Pons (tissue), 1 donor: ENCODE measurements around the gene PRPF6.

Source experiments
- DNase-seq: peaks from one replicate; pipeline ENCODE4 v3.0.0-alpha.2; 2016; ENCODE audit warnings: low spot score

The PRPF6 gene

GRCh38 chr20:63980806-63981728 lies at the start of gene PRPF6:
PRPF6 (plus strand) TSS chr20:63981132; CDS start chr20:63981246, 114 bp downstream.
- peak; percentile 92 for DNase-seq

- DNase-seq: no peak
Measured at GRCh38 chr20:63931735-63932134, 49.2 kb upstream of the PRPF6 start.

- no peak for DNase-seq
Measured at GRCh38 chr20:63932606-63933160, 48.2 kb upstream of the PRPF6 start.

GRCh38 chr20:63933646-63934045 lies 47.3 kb upstream of the PRPF6 start:
- DNase-seq: no peak

GRCh38 chr20:63934271-63935068 lies 46.5 kb upstream of the PRPF6 start:
- DNase-seq: no peak

GRCh38 chr20:63935447-63935846 lies 45.5 kb upstream of the PRPF6 start:
- DNase-seq: no peak

- no peak for DNase-seq
Measured at GRCh38 chr20:63937596-63937995, 43.3 kb upstream of the PRPF6 start.

- DNase-seq: no peak
Measured at GRCh38 chr20:63939061-63939935, 41.6 kb upstream of the PRPF6 start.

- no peak for DNase-seq
Measured at GRCh38 chr20:63940071-63940471, 40.9 kb upstream of the PRPF6 start.

- DNase-seq: no peak
Measured at GRCh38 chr20:63940472-63941266, 40.3 kb upstream of the PRPF6 start.

- no peak for DNase-seq
Measured at GRCh38 chr20:63941282-63942081, 39.5 kb upstream of the PRPF6 start.

GRCh38 chr20:63942250-63942951 lies 38.5 kb upstream of the PRPF6 start:
- DNase-seq: no peak

- DNase-seq: no peak
Measured at GRCh38 chr20:63942969-63943807, 37.7 kb upstream of the PRPF6 start.

- DNase-seq: no peak
Measured at GRCh38 chr20:63943808-63944077, 37.2 kb upstream of the PRPF6 start.

- DNase-seq: no peak
Measured at GRCh38 chr20:63944078-63944941, 36.6 kb upstream of the PRPF6 start.

- DNase-seq: no peak
Measured at GRCh38 chr20:63945031-63945658, 35.8 kb upstream of the PRPF6 start.
